ENCODE measurements around the gene PLAAT2. TPM values are rescaled to one million over a fixed set of nuclear protein-coding genes. Genes with fewer than 3 reads are reported as not detected.
A peak's percentile ranks its signal among the peaks of the same experiment; 100 is the strongest.

Gene PLAAT2
- total RNA-seq, 1 experiment from 2014 or later: not detected

GRCh38 chr11:63592975-63593395 is 29.8 kb upstream of the PLAAT2 start:
- Histone ChIP-seq H3K4me1 (ENCODE audit: insufficient read depth, low read length, poor library complexity, severe bottlenecking) (no peaks in the 10 kb centered on the region), H3K4me3 (ENCODE audit: low read depth, low read length, poor library complexity, severe bottlenecking) (no peak overlapping the region), H3K27ac (ENCODE audit: low read depth, low read length, poor library complexity, severe bottlenecking) (no peak overlapping the region), H3K27me3 (replicated peaks; ENCODE audit: insufficient read depth, low read depth, low read length, poor library complexity) (no peaks in the 10 kb centered on the region), H3K9me3 (ENCODE audit: low read depth, low read length, poor library complexity, severe bottlenecking) (no peaks in the 10 kb centered on the region), H3K36me3 (ENCODE audit: insufficient read depth, low read length, poor library complexity, severe bottlenecking) (no peaks in the 10 kb centered on the region)
- DNase-seq (ENCODE audit: low spot score): peak; percentile 54
- no TSS peak for BruUV-seq (replicated peaks)
- ChIA-PET POLR2A (ENCODE audit: low non-redundant PET) (no interaction called here), CTCF (interaction anchor here (0.6 to 1.0 kb wide), 3 partner anchors 43 to 215 kb away, joined by 3 read pairs; no protein-coding TSS in a partner anchor)
- TF ChIP-seq CTCF (conservative IDR thresholded peaks at IDR 0.05; ENCODE audit: low read depth, low read length): peak; percentile 76
- no peak for TF ChIP-seq EZH2 (IDR thresholded peaks at IDR 0.05; ENCODE audit: borderline replicate concordance, low read depth, low read length, poor library complexity, severe bottlenecking)
- intact Hi-C loops (cut with micrococcal nuclease; ENCODE audit: unreplicated experiment): no loop called here

GRCh38 chr11:63590024-63590788 is 27.0 kb upstream of the PLAAT2 start:
- TF ChIP-seq EZH2 (IDR thresholded peaks at IDR 0.05; ENCODE audit: borderline replicate concordance, low read depth, low read length, poor library complexity, severe bottlenecking) (no peak), CTCF (conservative IDR thresholded peaks at IDR 0.05; ENCODE audit: low read depth, low read length) (no peak)
- no TSS peak for BruUV-seq (replicated peaks)
- no peak for DNase-seq (ENCODE audit: low spot score)
- intact Hi-C loops (cut with micrococcal nuclease; ENCODE audit: unreplicated experiment): no loop called here
- Histone ChIP-seq H3K4me1 (ENCODE audit: insufficient read depth, low read length, poor library complexity, severe bottlenecking) (no peaks in the 10 kb centered on the region), H3K27me3 (replicated peaks; ENCODE audit: insufficient read depth, low read depth, low read length, poor library complexity) (peaks cover 9% of the 10 kb centered on the region), H3K36me3 (ENCODE audit: insufficient read depth, low read length, poor library complexity, severe bottlenecking) (no peaks in the 10 kb centered on the region), H3K4me3 (ENCODE audit: low read depth, low read length, poor library complexity, severe bottlenecking) (no peak overlapping the region), H3K9me3 (ENCODE audit: low read depth, low read length, poor library complexity, severe bottlenecking) (no peaks in the 10 kb centered on the region), H3K27ac (ENCODE audit: low read depth, low read length, poor library complexity, severe bottlenecking) (no peak overlapping the region)
- ChIA-PET POLR2A (ENCODE audit: low non-redundant PET) (no interaction called here), CTCF (no interaction called here)

- Histone ChIP-seq H3K27me3 (replicated peaks; ENCODE audit: insufficient read depth, low read depth, low read length, poor library complexity) (peaks cover 9% of the 10 kb centered on the region), H3K4me3 (ENCODE audit: low read depth, low read length, poor library complexity, severe bottlenecking) (no peak overlapping the region), H3K9me3 (ENCODE audit: low read depth, low read length, poor library complexity, severe bottlenecking) (no peaks in the 10 kb centered on the region), H3K36me3 (ENCODE audit: insufficient read depth, low read length, poor library complexity, severe bottlenecking) (no peaks in the 10 kb centered on the region), H3K27ac (ENCODE audit: low read depth, low read length, poor library complexity, severe bottlenecking) (no peak overlapping the region), H3K4me1 (ENCODE audit: insufficient read depth, low read length, poor library complexity, severe bottlenecking) (no peaks in the 10 kb centered on the region)
- POLR2A ChIA-PET (ENCODE audit: low non-redundant PET): no interaction called here
- TF ChIP-seq EZH2 (IDR thresholded peaks at IDR 0.05; ENCODE audit: borderline replicate concordance, low read depth, low read length, poor library complexity, severe bottlenecking): no peak
- TF ChIP-seq CTCF (conservative IDR thresholded peaks at IDR 0.05; ENCODE audit: low read depth, low read length): no peak
- BruUV-seq (replicated peaks): no TSS peak
- CTCF ChIA-PET: interaction anchor here (0.7 kb wide), 1 partner anchor 102 kb away, joined by 4 read pairs; no protein-coding TSS in a partner anchor
- no peak for DNase-seq (ENCODE audit: low spot score)
- intact Hi-C loops (cut with micrococcal nuclease; ENCODE audit: unreplicated experiment): no loop called here
These were observed 25.8 kb upstream of the PLAAT2 start for GRCh38 chr11:63589000-63589399.
